Right atrium auricular region (tissue), 2 donors: ENCODE results near the gene KCND3. TPM values are rescaled to one million over a fixed set of nuclear protein-coding genes. Genes with fewer than 3 reads are reported as not detected.

Experiments
- DNase-seq: peaks from one replicate; pipeline ENCODE4 v3.0.0-alpha.2; 2019; ENCODE audit warnings: low spot score
- H3K27ac ChIP-seq, 2 donors: fragments of 200-600 bp; sonication (generic); 1 replicate in 1 of 2; 2 replicates in 1 of 2; pipeline ENCODE4 v1.5.1; 2016 to 2019
- H3K27me3 ChIP-seq, 2 donors: fragments of 200-600 bp; sonication (generic); one replicate each; pipeline versions ENCODE4 v1.5.1 to v1.6.0; 2017 to 2019
- H3K36me3 ChIP-seq: fragments of 200-600 bp; sonication (generic); one replicate; pipeline ENCODE4 v1.5.1; 2016
- H3K4me1 ChIP-seq, 2 donors: fragments of 200-600 bp; sonication (generic); one replicate each; pipeline versions ENCODE4 v1.5.1 to v1.6.0; 2017 to 2019
- H3K4me3 ChIP-seq, 2 donors: fragments of 200-600 bp; sonication (generic); 1 replicate in 1 of 2; 2 replicates in 1 of 2; pipeline ENCODE4 v1.5.1; 2017 to 2019; ENCODE audit warnings: mild to moderate bottlenecking in 1 of 2, moderate library complexity in 1 of 2
- H3K9me3 ChIP-seq, 2 donors: fragments of 200-600 bp; sonication (generic); one replicate each; pipeline ENCODE4 v1.5.1; 2019
- total RNA-seq, 2 donors: library from RNA; depleted of rRNA; stranded (reverse); fragments of >200 nt; gene quantifications; one replicate each; pipeline ENCODE4 v1.1.0, GENCODE V29; 2016
- TF ChIP-seq, protein P1 (sequence below), 2 donors: fragments of 200-600 bp; sonication (generic); IDR thresholded peaks; one replicate each; pipeline ENCODE4 v1.5.1; 2019; ENCODE audit warnings: antibody characterized with exemption in 2 of 2

KCND3 gene
- total RNA-seq, 2 donors from 2014 or later = 19.6 to 24.9 TPM

DNA sequence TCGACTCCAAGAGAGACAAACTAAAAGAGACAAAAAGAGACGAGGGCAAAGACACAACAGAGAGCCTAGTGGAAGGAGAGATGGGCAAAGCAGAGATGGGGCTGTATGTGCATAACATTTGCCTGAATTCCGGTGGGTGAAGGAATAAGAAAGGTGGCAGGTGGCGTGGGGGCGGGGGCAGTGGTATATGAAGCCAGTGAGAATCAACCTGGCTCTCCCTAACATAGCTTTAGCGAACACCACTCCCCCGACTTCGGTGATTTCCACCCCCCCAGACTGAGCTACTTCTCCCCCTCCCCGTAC, 251.4 kb downstream of the KCND3 start:
- H3K4me1 ChIP-seq = peaks cover 0 to 89% of the 10 kb centered on the region in 2 donors
- no peak for DNase-seq
- no peaks in the 10 kb centered on the region for H3K9me3 ChIP-seq
- H3K27me3 ChIP-seq = no peaks in the 10 kb centered on the region
- H3K36me3 ChIP-seq = no peaks in the 10 kb centered on the region
- TF ChIP-seq, protein P1, sequence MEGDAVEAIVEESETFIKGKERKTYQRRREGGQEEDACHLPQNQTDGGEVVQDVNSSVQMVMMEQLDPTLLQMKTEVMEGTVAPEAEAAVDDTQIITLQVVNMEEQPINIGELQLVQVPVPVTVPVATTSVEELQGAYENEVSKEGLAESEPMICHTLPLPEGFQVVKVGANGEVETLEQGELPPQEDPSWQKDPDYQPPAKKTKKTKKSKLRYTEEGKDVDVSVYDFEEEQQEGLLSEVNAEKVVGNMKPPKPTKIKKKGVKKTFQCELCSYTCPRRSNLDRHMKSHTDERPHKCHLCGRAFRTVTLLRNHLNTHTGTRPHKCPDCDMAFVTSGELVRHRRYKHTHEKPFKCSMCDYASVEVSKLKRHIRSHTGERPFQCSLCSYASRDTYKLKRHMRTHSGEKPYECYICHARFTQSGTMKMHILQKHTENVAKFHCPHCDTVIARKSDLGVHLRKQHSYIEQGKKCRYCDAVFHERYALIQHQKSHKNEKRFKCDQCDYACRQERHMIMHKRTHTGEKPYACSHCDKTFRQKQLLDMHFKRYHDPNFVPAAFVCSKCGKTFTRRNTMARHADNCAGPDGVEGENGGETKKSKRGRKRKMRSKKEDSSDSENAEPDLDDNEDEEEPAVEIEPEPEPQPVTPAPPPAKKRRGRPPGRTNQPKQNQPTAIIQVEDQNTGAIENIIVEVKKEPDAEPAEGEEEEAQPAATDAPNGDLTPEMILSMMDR (IDR thresholded peaks at IDR 0.05) = no peak
- H3K4me3 ChIP-seq = peak overlapping the region; percentile 62 to 65
- H3K27ac ChIP-seq = peak overlapping the region; percentile 96 to 98

- TF ChIP-seq, protein P1 (IDR thresholded peaks at IDR 0.05) = no peak
- peak overlapping the region; percentile 62 to 65 for H3K4me3 ChIP-seq
- peak overlapping the region; percentile 96 to 98 for H3K27ac ChIP-seq
- no peaks in the 10 kb centered on the region for H3K9me3 ChIP-seq
- no peaks in the 10 kb centered on the region for H3K36me3 ChIP-seq
- no peaks in the 10 kb centered on the region for H3K27me3 ChIP-seq
- peaks cover 0 to 89% of the 10 kb centered on the region in 2 donors for H3K4me1 ChIP-seq
- DNase-seq = no peak
These were observed 252.0 kb downstream of the KCND3 start for GRCh38 chr1:111737216-111738132.

DNA sequence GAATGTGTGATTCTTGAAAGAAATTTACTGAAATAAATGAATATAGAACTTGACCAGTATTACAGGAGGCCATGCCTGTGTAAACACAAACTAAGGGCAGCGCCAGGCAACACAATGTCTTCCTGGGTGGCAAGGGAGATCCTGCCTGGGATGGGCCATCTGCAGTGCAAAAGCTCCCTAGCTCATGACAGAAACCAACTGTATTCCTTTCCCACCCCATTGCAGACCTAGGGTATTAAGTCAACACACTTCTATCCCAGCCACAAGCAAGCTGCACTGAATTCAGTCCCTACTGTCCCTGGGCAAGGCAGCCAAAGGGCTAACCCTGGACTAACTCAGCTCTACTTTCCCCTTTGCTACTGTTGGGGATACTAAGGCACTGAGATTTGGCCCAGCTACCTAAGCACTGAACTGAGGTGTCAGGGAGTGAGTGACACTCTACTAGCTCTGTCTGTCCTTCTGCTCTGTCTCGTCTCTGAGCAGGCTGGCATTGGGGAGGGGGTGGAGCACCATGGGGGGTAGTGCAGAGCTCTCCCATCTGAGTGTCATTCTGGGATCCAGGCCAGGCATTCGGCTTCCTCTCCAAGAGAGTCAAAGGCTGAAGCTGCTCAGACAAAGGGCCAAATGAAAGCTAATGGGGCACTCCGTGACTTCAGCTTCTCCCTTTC, 252.8 kb downstream of the KCND3 start:
- Histone ChIP-seq H3K27me3 (no peaks in the 10 kb centered on the region), H3K36me3 (no peaks in the 10 kb centered on the region), H3K4me1 (peaks cover 0 to 91% of the 10 kb centered on the region in 2 donors), H3K9me3 (no peaks in the 10 kb centered on the region), H3K4me3 (peak overlapping the region in 1 of 2 donors; percentile 65), H3K27ac (peak overlapping the region; percentile 96 to 98)
- TF ChIP-seq, protein P1 (IDR thresholded peaks at IDR 0.05) = no peak
- peak; percentile 68 for DNase-seq

DNA sequence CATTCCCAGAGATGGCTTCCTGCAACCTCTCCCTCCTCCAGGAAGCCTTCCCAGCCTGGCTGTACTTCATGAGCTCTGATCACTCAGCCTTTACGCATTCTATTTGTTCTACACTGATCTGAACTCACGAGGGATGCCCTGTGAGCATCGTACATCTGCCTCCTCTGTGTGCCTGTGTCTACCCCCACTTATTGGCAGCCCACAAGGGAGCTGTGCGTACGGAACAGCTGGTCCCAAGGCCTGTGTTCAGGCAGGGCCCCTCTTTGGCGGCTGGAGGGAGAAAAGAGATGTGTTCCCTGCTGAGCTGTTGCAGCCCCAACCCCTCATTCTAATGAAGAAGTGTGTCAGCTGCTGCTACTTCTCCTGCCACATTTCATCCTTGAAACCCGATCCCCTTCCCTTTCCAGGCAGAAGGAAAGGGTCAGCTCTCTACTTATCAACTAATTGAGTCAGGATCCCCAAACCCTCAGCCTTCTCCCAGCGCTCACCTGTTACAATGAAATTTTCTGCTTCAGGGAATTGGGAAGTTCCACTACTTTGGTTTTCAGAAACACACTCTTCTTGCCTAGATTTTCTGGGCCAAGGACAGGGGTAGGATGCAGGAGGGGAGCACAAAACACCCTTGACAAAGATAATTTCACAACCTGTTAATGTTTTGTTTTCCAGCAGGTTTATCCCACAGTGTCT, 253.5 kb downstream of the KCND3 start:
- H3K36me3 ChIP-seq = no peaks in the 10 kb centered on the region
- peak overlapping the region in 1 of 2 donors; percentile 0 for H3K4me3 ChIP-seq
- no peaks in the 10 kb centered on the region for H3K9me3 ChIP-seq
- H3K27me3 ChIP-seq = no peaks in the 10 kb centered on the region
- DNase-seq = peak; percentile 67
- TF ChIP-seq, protein P1 (IDR thresholded peaks at IDR 0.05) = no peak
- peaks cover 0 to 91% of the 10 kb centered on the region in 2 donors for H3K4me1 ChIP-seq
- H3K27ac ChIP-seq = peak overlapping the region; percentile 96 to 98

DNA sequence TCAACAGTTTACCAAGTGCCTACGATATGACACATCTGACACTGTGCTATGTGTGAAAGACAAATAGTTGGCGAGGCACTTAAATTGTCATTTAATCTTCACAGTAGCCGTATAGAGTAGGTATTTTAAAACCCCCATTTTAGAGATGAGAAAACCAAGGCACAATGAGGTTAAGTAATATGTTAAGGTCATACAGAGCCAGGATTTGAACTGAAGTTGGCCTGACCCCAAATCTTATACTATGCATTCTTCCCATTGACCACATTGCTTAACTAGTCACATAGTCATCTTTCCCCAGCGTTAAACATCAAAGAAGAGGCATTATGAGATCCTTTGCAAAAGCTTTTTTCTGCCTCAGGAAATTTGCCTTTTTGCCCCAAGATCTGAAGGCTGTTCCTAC, 254.1 kb downstream of the KCND3 start:
- Histone ChIP-seq H3K27me3 (no peaks in the 10 kb centered on the region), H3K4me1 (peaks cover 0 to 91% of the 10 kb centered on the region in 2 donors), H3K36me3 (no peaks in the 10 kb centered on the region), H3K4me3 (no peak overlapping the region), H3K27ac (peak overlapping the region; percentile 96 to 98), H3K9me3 (no peaks in the 10 kb centered on the region)
- TF ChIP-seq, protein P1 (IDR thresholded peaks at IDR 0.05) = no peak
- DNase-seq = no peak
